ENCODE data around the gene ISM2.
"Not testable (repeated sequence)": the region's sequence is repeated elsewhere in the genome, so short reads cannot be mapped to it uniquely, and the experiment has no call there.

Gene ISM2

DNA sequence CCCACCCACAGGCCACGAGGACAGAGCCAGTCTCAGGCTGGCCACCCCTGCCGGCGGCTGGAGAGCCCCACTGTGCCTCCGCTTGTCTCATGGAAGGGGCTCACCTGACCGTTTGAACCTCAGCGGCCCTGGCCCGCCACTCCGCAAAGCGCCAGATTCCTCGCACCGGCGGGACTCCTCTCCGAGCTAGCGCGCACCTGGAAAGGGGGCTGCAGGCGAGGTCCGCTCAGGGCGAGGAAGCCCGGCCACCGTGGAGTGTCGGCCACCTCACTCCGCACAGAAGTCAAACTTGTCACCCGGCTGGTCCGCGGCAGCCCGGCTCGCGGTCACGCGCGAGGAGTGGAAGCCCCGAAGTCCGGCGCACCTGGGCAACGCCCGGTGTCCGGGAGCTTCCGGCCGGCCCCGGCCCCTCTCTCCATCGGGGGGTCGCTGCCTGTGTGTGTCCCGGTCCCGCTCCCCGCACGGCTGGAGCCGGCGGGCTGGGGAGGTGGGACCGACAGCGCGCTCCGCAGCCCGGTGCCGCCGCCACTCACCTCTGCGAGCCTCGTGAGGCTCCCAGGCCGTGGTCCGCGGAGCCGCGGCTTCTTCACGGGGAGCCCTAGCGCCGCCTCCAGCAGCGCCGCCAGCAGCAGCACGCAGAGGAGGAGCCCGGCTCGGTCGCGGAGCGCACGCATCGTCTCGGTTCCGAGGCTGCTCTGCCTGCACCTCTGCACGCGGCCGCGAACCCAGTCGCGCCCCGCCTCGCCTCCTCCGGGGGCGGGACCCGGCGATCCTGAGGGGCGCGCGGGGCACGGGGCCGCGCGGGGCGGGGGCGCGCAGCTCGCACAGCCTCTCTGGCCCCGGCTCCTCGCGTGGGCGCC, at the start of gene ISM2:
ISM2 (minus strand) TSS at position 697 of the 860 bp plus-strand sequence; CDS start at position 674, 23 bp downstream.
- DNase-seq (ENCODE audit: low read depth in 2 of 2): peak in 1 of 2 donors; percentile 6

- DNase-seq (ENCODE audit: low read depth in 2 of 2): no peak
Measured at GRCh38 chr14:77547512-77548180, 49.0 kb upstream of the ISM2 start.

- not testable (repeated sequence) for DNase-seq (ENCODE audit: low read depth in 2 of 2)
Measured at GRCh38 chr14:77545171-77545570, 46.6 kb upstream of the ISM2 start.

GRCh38 chr14:77544571-77544970, 46.0 kb upstream of the ISM2 start:
- DNase-seq (ENCODE audit: low read depth in 2 of 2): no peak

- DNase-seq (ENCODE audit: low read depth in 2 of 2): no peak
Measured at GRCh38 chr14:77543637-77544334, 45.2 kb upstream of the ISM2 start.

DNA sequence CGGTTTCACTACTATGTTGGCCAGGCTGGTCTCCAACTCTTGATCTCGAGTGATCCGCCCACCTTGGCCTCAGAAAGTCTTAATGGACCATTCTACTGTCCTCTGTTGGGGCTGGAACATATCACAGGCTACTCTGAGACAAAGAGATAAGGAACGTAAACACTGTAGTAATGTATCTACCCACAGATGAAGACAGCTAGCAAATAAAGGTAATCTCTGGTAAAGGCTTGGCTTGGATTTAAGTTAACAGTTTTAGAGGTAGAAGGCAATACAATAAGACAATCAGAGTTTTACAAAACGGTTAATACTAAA, 44.6 kb upstream of the ISM2 start:
- DNase-seq (ENCODE audit: low read depth in 2 of 2): no peak

- no peak for DNase-seq (ENCODE audit: low read depth in 2 of 2)
Measured at GRCh38 chr14:77542421-77543239, 44.0 kb upstream of the ISM2 start.

DNA sequence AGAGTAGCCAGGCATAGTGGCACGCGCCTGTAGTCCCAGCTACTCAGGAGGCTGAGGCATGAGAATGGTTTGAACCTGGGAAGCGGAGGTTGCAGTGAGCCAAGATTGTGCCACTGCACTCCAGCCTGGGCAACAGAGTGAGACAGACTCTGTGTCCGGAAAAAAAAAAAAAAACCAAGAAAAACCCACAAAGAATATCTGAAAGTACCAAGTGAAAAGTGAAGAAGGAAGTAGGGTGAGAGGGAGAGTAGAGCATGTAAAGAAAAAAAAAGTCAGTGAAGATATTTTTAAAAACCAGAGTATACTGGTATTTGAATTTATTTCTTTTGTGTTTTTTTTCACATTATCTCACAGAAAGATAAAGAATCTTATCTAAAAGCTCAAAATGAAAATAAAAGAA, 43.3 kb upstream of the ISM2 start:
- no peak for DNase-seq (ENCODE audit: low read depth in 2 of 2)

- not testable (repeated sequence) for DNase-seq (ENCODE audit: low read depth in 2 of 2)
Measured at GRCh38 chr14:77536951-77537350, 38.3 kb upstream of the ISM2 start.

GRCh38 chr14:77531071-77531470, 32.5 kb upstream of the ISM2 start:
- no peak for DNase-seq (ENCODE audit: low read depth in 2 of 2)

DNA sequence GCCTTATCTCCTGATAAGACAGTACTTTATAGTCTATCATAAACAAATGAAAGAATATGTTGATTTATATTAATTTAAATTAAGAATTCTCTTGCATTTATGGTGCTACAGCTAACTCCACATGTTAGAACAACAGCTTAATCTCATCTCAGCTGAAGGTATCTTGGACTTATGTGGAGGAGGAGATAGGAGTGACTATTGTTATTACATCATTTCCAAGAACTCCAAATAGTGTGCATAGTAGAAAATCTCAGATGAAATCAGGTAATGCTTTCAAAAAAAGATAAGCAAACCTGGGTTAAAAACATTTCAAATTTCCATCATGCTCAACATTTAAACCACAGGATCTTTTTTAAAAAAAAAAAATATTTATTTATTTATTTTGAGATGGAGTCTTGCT, 31.3 kb upstream of the ISM2 start:
- DNase-seq (ENCODE audit: low read depth in 2 of 2): no peak

GRCh38 chr14:77529213-77529612, 30.6 kb upstream of the ISM2 start:
- no peak for DNase-seq (ENCODE audit: low read depth in 2 of 2)

GRCh38 chr14:77528701-77529100, 30.1 kb upstream of the ISM2 start:
- DNase-seq (ENCODE audit: low read depth in 2 of 2): not testable (repeated sequence)

- DNase-seq (ENCODE audit: low read depth in 2 of 2): no peak
Measured at GRCh38 chr14:77526266-77526665, 27.6 kb upstream of the ISM2 start.

DNA sequence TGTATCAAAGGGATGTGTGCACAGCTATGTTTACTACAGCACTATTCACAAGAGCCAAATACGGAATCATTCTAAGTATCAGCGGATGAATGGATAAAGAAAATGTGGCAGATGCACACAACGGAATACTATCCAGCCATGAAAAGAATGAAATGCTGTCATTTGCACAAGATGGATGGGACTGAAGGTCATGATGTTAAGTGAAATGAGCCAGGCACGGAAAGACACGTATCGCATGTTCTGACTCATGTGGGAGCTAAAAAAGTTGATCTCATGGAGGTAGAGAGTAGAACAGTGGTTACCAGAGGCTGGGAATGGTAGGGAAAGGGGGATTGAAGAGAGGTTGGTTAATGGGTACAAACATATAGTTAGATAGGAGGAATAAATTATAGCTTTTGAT, 25.9 kb upstream of the ISM2 start:
- no peak for DNase-seq (ENCODE audit: low read depth in 2 of 2)

DNA sequence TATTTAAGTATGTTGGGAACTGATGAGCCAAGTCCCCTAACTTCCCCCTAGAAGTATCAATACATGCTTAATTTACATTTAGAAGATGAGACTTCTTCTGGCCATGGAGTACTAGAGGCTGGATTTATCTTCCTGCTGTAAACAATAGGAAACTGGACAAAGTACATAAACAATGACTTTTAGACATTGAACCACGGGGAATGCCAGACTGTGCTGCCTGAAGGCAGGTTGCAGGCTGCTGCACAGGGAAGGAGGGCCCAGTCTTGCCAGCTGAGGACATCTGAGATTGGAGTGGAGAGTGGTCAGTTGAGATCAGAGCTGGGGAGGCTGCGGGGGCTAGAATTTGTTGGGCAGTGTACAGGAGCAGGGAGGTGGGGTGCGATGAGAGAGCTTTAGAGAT, 24.5 kb upstream of the ISM2 start:
- DNase-seq (ENCODE audit: low read depth in 2 of 2): no peak

- no peak for DNase-seq (ENCODE audit: low read depth in 2 of 2)
Measured at GRCh38 chr14:77520555-77520954, 21.9 kb upstream of the ISM2 start.

DNA sequence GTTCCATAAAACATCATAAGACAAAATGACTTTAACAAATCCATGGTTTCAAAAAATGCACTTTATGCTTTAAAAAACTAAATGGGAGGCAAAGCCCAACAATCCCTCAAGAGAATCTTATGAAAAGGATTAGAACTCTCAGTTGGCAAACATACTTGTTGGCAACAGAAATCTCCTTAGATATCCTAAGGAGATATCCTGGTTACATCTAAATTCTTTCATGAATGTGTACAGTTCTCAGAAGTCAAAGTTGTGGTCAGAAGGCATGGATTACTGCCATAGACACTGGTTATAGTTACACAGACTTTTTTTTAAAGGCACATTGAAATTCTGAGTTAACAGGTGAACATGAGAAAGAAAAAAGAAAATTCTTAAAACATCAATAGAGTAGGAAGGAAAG, 17.5 kb upstream of the ISM2 start:
- no peak for DNase-seq (ENCODE audit: low read depth in 2 of 2)

GRCh38 chr14:77511486-77512162, 13.0 kb upstream of the ISM2 start:
- no peak for DNase-seq (ENCODE audit: low read depth in 2 of 2)

DNA sequence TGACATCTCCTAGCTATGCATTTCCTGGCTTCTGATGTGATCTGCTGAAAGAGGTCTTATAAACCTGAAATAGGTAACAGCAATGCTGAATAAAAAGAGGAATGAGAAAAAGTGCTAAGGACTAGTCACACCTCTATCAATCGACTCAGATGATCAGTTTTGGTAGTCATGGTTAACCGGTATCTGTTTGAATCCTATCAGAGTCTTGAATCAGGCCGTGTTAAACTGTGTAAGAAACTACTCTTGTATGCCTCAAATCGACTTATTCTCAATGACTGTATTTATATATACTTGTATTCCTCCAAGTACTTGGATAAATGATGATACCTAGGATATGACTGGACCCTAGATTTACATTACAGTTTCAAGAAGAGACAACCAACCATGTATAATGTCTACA, 10.8 kb upstream of the ISM2 start:
- DNase-seq (ENCODE audit: low read depth in 2 of 2): no peak

GRCh38 chr14:77508876-77509275, 10.3 kb upstream of the ISM2 start:
- no peak for DNase-seq (ENCODE audit: low read depth in 2 of 2)
